Stimulated activated naive CD8-positive, alpha-beta T cell treated with anti-CD3 and anti-CD28 coated beads, Interleukin-15, Interleukin-2, amounts not matched to agents 100 U/mL and 50 U/mL, for 24 hours (primary cell): ENCODE results near the gene PTH1R.

ENCODE experiments used
- ATAC-seq: fragments of 150-1000 bp; cut with Tn5 transposase; one replicate; pipeline ENCODE4 v1.10.0; 2021
- DNase-seq: peaks from one replicate; pipeline ENCODE4 v3.0.0; 2021

PTH1R gene

DNA sequence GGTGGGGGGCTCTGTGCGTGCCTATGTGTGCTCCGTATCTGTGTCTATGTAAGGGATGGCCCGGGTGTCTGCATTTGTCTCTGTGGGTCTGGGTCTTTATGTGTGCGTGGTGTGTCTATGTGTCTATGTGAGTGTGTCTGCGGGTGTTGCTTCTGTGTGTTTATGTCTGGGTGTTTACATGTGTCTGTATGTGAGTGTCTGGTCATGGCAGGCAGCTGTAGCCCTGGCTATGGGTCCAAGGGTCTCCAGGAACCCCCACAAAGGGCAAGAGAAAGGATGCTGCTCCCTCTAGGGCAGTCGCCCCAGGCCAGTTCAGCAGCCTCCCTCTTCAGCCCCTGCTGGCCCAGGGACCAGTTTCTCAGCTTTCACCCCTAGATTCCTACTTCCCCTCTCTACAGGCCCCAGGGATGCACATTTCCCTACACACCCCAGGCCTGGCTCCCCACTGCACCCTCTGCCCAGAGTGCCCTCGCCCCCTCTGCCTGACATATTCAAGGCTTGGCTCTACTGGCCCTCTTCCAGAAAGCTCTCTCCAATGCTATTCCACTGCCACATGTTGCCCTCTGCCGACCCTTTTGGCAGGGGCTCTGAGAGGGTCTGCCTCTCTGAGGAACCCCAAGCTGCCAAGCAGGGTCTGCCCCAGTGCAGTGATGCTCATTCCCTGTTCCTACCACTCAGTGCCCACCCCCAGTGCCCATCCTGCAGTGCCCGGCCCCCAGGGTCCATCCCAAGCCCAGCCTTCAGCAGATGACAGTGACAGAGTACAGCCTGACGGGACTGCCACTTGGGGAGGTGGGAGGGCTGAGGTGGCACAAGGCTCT is 13.2 kb upstream of the PTH1R start:
- DNase-seq (no peak), ATAC-seq (no peak)

DNA sequence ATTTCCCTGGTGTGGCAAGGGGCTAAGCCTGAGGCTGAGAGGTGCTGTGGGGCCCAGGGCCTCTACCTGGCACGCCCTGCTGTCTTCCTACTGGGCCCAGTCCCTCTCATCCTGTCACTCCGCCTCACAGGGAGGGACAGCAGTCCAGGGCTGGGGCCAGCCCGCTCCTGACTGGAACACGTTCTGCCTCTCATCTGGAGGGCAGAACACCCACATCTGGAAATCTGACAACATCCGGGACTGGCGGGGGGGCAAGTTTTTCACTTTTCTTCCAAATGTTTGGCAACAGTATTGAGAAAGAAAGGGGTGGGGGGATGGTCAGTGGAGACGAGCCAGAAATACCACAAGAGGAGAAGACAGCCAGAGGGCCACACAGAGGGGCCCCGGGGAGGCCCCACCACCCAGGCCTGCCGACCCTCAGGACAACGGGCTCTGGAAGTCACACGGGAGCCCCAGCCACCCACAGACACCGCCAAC is 12.5 kb upstream of the PTH1R start:
- DNase-seq (no peak), ATAC-seq (no peak)

DNA sequence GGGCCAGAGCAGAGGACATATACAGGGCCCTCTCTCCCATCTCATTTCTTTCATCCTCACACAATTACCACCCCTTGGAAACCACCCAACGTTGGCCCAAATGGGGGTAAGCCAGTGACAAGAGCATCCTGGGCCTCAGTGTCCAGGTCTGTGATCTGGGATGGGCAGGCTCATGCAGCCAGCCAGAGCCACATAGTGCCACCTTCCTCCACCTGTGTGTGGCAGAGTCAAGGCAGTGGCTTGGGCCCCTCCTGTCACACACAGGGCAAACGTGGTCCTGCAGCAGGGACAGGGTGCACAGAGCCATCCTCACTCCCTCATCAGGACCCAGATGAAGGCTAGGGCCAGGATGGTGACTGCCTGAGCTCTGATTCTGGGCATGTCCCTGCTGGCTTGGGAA is 12.0 kb upstream of the PTH1R start:
- ATAC-seq (no peak), DNase-seq (no peak)

DNA sequence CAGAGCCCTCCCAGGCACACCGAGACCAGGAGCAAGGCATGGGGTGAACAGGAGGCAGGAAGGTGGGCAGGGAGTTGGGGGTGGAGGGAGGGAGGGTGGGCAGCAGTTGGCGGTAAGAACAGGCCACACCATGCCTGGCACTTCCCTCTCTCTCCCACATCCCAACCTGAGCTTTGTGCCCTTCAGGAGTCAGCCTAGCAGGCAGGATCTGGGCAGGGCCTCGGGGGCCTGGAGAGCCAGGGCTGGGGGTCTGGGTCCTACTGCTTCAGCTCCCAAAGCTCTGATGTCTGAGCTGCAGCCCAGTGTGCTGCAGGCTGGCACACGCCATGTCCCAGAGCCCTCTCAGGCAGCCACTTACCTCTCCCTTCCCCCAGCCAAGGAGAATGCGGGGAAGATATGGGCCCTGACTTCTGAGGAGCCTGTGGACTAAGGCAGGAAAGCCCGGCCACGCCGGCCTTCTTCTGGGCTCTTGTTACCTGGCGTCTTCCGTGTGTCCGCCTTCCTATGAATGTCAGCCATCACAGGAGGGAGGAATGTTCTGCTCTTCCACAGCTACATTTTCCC is 11.4 kb upstream of the PTH1R start:
- DNase-seq (no peak), ATAC-seq (no peak)

DNA sequence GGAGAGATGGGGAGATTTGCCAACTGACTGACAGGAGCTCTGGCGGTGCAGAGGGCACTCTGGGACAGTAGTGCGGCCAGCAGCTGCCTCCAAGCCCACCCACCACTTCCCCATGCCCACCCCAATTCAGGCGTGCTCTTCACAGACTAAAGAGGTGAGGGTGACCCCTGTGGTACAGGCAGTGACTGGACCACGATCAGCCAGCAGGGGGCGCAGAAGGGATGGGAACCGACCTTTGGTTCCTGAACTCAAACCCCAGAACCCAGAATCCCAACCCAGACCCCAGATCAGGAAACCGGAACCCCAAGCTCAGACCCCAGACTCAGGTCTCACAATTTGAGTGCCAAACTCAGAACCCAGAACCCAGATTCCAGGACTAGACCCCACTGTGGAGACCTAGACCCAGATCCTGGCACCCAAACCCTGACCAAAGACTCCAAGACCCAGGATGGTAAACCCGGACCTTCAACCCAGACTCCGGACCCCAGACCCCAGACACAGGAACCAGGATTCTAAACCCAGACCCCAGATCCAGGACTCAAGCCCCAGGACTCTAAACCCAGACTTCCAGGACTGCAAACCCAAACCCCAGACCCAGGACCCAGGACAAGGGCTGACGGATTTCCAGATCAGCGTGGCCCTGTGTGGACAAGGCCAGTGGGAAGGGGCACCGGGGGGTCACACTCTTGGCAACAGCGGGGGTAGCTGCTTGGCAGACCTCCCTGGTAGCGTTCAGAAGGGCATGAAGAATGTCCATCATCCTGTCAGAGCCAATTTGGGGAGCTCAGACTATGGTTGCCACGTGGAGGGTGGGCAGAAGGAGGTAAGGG is 10.6 kb upstream of the PTH1R start:
- peak; percentile 53 for ATAC-seq
- DNase-seq = peak; percentile 91

DNA sequence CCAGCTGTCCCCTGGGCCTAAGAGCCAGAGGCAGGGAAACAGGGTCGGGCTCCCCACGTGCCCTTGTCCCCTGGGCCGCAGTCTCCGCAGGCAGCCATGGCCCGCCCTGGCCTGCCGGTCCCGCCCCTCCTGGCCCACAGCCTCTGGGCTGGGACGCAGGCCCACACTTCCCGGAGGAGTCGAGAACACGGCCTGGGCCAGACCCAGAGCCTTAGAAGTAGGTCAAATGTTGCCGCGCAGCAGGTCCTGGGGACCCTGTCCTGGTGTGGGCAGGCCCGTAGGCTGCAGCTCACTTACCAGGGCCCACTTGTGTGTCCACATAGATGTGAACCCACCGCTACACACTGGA is 10.0 kb upstream of the PTH1R start:
- DNase-seq (no peak), ATAC-seq (no peak)

DNA sequence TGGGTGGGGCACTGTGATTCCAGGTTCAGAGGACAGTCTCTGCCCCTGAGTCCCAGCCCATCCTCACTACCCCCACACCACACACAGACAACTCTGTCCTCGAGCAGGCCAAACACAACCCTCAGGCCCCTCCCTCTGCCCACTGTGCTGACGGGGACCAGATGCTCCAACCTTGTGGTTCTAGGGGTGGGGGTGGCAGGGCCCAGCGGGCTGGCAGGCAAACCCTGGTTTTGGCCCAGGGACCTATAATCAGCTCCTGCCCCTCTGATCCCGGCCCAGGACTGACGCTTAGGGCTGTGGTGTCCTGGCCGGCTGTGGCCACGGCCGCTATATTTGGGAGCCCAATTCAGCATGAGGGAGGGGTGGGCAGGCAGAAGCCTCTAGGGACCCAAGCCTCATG is 9.2 kb upstream of the PTH1R start:
- DNase-seq (no peak), ATAC-seq (no peak)

DNA sequence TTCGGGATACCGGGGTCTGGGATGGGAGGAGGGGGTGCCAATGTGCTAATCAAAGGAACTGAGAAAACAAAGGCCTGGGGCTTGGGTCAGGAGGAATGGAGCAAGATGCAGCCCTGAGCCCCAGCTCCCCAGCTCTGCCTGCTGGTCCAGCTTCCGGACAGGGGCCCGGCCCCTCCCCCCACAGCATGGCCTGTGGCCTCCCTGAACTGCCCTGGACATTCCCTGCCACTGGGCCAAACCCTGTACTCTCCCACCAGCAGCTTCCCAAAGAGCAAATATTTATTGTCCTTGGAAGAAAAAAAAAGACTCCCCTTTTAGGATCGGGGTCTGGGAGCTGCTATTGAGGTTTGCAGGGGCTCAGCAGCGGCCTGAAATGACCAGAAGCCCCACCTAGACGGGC is 8.6 kb upstream of the PTH1R start:
- ATAC-seq (no peak), DNase-seq (no peak)

DNA sequence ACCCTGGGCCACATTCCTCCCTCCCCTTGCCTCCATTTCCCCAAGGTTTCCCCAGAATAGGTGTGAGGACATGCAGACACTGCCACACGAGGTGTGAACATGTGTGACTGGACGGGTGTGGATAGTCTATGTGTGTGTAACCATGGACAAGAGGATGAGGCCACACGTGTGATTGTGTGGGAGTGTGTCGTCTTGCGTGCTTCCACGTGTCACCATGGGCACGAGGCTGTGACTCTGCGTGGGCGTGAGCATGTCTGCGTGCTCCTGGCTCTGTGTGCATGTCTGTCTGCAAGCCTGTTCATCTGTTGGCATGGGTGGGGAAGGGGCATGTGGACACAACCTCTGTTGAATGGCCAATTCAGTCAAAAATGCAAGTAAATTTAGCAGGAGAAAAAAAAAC is 8.1 kb upstream of the PTH1R start:
- no peak for ATAC-seq
- DNase-seq = no peak

DNA sequence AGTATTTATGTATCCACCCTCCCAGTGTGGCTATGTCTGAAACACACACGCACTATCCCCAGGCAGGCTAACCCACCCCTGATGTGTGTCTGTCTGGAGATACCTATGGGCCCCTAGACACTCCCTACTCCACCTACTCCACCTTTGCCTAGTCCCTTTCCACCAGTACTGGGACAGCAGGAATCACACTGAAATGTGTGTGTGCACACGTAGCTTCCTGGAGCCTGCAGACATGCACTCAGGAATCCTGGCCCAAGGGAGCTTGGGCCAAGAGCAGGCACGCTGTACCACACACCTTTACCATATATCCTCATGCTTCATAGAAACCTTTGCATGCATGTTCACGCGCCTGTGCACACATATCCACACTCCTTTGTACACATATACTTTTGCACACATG is 6.9 kb upstream of the PTH1R start:
- DNase-seq (no peak), ATAC-seq (no peak)

DNA sequence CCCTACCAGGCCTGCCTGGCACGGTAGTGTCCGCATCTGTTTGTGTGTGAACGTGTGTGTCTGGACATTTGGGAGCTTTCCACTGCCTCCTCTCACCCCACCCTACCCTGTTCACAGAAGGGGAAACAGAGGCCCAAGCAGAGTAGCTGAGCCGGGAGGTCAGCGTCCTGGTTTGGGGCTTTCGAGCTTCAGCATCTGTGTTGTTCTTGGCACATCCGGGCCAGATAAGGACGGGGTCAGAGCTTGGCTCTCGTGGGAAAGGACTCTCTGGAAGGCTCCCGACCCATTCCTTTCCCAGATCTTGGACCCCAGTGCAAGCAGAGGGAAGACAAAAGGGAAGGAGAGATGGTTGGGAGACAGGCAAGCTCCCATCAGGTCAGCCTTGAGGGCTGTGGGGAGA is 6.3 kb upstream of the PTH1R start:
- ATAC-seq (no peak), DNase-seq (no peak)

DNA sequence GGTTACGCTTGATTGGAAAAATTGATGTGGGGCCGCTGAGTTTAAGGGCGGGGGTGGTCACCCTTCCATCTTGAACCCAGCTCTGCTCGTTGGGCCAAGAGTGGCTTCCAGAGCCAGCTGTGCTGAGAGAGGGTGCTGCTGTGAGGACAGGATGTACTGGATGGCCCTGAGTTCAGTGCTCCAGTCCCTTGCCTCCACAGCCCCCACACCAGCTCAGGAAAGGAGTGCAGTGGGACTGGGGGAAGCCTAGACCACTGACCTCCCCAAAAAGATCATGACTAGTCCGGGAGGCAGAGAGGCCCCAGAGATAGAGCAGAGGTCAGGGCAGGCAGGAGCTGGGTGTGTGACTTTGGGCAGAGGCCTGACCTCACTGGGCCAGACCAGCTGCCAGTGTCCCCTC is 4.0 kb upstream of the PTH1R start:
- ATAC-seq = no peak
- no peak for DNase-seq

DNA sequence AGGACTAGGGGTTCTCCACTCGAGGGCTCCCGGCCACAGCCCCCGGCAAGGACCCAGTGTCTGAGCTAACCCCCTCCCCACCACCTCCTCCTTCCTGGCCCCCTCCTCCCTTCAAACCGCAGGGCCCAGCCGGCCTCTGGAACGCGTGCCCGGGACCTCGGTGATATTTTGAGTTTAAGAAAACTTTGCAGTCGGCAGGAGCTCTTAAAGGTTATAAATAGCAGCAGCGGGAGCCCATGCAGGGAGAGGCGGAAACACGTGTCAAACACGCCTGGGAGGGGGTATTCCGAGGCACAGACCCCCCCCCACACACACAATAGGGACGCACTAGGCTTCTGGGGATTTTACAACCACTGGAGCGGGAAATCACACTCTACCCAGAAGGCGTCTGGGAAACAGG is 3.1 kb upstream of the PTH1R start:
- DNase-seq (no peak), ATAC-seq (no peak)

DNA sequence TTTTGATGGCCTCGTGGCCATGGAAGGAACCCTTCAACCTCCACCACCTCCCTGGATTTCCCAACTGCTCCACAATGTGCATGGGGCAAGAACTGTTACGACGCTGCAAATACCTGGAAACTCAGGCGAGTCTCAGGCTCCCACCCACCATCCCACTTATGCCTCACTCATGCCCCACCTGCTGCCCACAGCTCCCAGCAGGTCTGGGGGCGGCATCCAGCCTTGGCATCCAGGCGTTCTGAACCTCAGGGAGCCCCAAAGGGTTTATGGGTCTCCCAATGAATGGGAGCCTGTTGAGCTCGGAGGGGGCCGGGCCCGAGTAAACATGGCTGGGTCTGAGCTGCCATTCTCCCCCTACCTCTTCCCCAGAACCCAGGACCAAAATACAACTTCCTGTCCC is 2.0 kb upstream of the PTH1R start:
- ATAC-seq = no peak

DNA sequence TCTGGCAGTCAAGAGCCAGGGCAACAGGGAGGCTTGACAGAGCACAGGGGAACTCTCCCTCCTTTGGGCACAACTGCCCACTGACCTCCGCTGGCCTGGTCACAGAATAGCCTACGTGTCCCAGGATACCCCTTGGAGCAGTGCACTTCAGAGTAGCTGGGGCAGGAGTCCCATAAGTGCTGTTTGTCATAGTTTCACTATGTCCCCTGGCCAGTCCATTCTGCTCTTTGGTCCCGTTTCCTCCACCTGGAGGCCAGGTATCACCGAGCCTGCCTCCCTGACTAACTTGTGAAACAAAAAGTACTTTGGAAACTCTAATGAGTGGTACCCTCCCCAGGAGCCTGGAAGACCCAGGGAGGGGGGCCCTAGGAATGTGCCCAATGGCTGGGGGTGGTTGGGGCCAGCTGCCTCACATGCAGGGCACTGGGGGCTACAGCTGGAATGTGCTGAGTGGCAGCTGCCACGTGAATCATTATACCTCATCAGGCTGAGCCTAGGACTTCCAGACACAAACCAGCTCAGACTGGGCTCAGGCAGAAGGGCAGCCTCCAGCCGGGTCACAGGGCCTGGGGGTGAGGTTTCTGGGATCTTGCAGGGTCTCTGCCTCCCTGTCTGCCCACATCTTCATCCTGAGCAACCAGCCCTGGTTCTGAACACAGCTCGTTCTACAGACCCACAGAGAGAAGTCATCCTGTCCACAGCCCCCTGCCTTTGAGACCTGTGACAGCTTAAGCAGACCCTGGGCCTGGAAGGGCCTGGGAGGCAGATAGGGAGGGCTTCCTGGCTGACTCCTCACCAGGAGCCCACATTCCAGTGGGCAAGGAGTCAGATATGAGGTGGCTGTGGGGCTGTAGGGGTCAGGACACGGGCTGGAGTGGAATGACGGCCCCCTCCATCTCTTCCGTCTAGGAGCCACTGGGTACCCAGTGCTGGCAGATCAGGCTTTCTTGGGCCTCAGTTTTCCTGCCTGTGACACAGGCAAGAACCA is 914 bp upstream of the PTH1R start:
- ATAC-seq = no peak

More for the DNA sequence above, 2.0 kb upstream of the PTH1R start:
- DNase-seq = no peak

DNA sequence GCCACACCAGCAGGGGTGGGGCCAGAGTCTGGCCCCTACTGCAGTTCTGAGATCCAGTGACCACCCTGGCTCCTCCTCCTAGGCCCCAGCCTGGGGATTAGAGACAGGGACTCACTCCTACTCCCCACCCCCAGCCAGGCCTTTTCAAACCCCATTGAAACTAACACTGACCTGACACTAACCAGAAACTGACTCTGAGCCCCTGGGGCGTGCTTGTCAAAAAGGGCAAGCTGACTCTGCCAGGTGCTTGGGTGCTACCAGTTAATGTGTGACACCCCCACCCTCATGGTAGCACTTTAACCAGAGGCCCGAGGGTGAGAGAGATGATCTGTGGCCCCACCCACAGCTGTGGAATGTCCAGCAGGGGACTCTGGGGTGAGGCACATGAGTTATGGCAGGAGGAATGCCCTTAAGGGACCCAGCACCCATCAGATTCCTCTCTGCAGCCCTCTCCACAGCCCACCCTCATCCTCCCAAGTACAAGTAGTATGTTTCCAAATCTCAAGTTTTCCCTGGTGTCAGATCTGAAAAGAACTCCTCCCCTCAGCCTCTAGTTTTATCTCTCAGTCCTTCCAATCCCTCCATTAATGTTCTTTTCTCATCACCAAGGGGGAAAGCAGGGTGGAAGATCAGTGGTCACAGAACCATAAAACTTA is 1.4 kb downstream of the PTH1R start:
- ATAC-seq (no peak), DNase-seq (no peak)

More for the DNA sequence above, 914 bp upstream of the PTH1R start:
- DNase-seq = no peak

DNA sequence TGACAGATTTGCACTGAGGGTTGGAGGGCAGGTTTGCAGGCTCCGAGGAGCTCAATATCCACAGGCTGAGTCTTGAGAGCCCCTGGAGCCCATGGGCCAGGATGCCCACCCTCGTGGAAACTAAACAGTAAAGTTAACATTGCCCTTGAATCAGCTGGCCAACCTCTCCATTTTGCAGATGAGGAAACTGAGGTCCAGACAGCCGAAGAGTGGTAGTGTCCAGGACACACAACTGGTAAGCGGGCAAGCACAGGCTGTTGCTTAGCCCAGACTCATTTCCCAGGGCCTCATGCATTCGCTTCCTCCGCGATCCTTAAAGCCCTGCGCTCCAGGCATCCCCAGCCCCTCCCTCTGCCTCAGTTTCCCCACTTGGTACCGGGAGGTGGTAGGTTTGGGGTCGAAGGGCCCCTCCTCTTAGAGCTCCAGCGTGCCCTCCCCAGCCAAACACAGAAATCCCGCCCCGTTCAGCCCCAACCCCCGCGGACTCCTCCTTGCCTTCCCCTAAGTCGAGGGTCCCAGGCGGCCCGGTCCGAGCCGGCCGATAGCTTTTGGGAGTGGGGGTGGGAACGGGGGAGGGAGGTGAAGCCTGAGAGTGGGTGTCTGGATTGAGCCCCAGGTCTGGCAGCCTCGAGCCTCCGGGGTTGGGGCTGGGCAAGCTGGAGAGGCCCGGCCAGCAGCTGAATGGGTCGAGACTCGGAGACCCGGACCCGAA is 3.5 kb downstream of the PTH1R start:
- ATAC-seq (no peak), DNase-seq (no peak)

DNA sequence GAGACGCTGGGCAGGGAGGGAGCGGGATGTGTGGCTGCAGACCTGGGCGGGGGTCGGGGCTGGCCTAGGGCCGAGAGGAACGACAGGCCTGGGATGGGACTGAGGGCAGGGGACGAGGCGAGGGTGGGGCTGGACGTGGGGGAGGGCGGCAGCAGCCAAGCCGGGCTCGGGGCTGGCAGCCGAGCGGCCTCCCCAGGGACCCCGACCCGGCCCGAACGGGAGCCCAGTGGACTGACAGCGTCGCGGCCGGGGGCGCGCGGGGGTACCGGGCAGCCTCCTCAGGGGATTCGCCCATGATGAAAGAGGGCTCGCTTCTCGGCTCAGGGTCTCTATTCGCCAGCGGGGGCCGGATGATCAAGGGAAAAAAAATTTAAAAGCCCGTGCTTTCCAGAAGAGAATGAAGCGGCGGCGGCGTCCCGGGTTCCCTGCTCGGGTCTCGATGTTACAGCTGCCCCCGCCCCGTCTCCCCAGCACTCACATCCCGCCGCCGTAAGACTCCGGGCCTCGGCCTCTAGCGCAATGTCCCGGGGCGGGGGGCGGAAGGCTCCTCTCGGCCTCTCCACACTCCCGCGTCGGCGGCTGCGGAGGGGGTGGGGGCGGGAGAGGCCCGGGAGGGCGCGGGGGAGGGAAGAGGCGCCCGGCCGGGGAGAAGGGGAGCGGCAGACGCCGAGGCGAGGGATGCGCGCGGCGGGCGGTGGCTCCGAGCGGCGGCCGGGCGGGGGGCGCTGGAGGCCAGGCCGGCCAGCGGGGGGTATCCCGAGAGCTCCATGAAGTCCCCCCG is 4.3 kb downstream of the PTH1R start:
- no peak for ATAC-seq
- DNase-seq = no peak

DNA sequence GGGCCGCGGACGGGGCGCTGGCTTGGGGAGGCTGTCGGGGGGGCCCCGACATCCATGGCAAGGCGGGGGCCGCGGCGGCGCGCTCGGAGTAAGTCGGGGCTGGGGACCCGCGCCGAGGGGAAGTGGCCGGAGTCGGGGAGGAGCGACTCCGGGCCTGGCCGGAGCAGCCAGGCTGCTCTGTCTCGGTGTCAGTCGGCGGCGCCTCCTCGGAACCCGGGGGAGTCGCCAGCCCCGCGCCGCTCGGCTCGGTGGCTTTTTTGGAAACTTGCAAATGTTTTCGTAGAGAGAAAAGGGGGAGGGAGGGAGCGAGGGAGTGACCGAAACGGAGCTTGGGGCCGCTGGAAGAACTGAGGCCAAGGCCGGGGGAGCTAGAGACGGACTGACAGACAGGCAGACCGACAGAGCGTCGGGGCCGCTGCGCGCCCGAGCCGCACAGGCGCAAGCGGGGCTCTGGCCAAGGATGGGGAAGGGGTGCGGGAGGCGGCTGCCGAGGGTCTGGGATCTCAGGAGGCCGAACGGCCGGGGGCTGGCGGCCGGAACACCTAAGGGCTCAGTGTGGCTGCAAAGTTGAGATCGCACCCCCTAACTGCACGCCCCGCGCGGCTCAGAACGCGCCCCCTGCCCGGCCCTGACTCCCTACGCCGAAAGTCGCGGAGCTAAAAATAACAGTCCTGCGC is 5.0 kb downstream of the PTH1R start:
- DNase-seq = no peak
- ATAC-seq = peak; percentile 11
